Peyer's patch (tissue), 4 donors: Measurements from ENCODE around the gene SLC1A3. TPM values are rescaled to one million over a fixed set of nuclear protein-coding genes. Genes with fewer than 3 reads are reported as not detected.
"Not testable (repeated sequence)": the region's sequence is repeated elsewhere in the genome, so short reads cannot be mapped to it uniquely, and the experiment has no call there.

Experiments
- DNase-seq, 3 donors: peaks; one replicate each; pipeline ENCODE4 v3.0.0-alpha.2; 2017 to 2019
- H3K27ac ChIP-seq, 4 donors: fragments of 200-600 bp; sonication (generic); one replicate each; pipeline ENCODE4 v1.5.1; 2016 to 2019
- H3K27me3 ChIP-seq, 2 donors: fragments of 200-600 bp; sonication (generic); one replicate each; pipeline ENCODE4 v1.5.1; 2019
- H3K36me3 ChIP-seq, 3 donors: fragments of 200-600 bp; sonication (generic); one replicate each; pipeline ENCODE4 v1.5.1; 2016 to 2019
- H3K4me1 ChIP-seq, 4 donors: fragments of 200-600 bp; sonication (generic); one replicate each; pipeline ENCODE4 v1.5.1; 2016 to 2019
- H3K4me3 ChIP-seq, 4 donors: fragments of 200-600 bp; sonication (generic); 1 replicate in 3 of 4; 2 replicates in 1 of 4; pipeline ENCODE4 v1.5.1; 2016 to 2019; ENCODE audit warnings: mild to moderate bottlenecking in 1 of 4
- H3K9me3 ChIP-seq, 4 donors: fragments of 200-600 bp; sonication (generic); one replicate each; pipeline ENCODE4 v1.5.1; 2016 to 2019; ENCODE audit warnings: mild to moderate bottlenecking in 1 of 4
- POLR2A ChIP-seq, 2 donors: fragments of 450-650 bp; IDR thresholded peaks; one replicate each; pipeline ENCODE4 v1.5.1; 2017; ENCODE audit warnings: antibody characterized with exemption in 2 of 2, mild to moderate bottlenecking in 2 of 2, moderate library complexity in 2 of 2
- total RNA-seq, 4 donors: library from RNA; depleted of rRNA; stranded (reverse); fragments of >200 nt; gene quantifications; one replicate each; pipeline ENCODE4 v1.1.0, GENCODE V29; 2016
- TF ChIP-seq, protein P1 (sequence below), 6 experiments: fragments of 450-650 bp in 4 of 6; fragments of 200-600 bp in 2 of 6; sonication (generic) in 1 of 6; IDR thresholded peaks; one replicate each; pipeline ENCODE4 v1.5.1; 2017 to 2019; ENCODE audit warnings: antibody characterized with exemption in 6 of 6, mild to moderate bottlenecking in 3 of 6, moderate library complexity in 1 of 6

Gene SLC1A3
- total RNA-seq, 4 donors from 2014 or later = 0.95 to 7.4 (median 3.0) TPM

- H3K4me3 ChIP-seq = no peak overlapping the region
- no peak for DNase-seq
- no peak overlapping the region for H3K27ac ChIP-seq
- no peak for TF ChIP-seq POLR2A (IDR thresholded peaks at IDR 0.05)
- TF ChIP-seq, protein P1, sequence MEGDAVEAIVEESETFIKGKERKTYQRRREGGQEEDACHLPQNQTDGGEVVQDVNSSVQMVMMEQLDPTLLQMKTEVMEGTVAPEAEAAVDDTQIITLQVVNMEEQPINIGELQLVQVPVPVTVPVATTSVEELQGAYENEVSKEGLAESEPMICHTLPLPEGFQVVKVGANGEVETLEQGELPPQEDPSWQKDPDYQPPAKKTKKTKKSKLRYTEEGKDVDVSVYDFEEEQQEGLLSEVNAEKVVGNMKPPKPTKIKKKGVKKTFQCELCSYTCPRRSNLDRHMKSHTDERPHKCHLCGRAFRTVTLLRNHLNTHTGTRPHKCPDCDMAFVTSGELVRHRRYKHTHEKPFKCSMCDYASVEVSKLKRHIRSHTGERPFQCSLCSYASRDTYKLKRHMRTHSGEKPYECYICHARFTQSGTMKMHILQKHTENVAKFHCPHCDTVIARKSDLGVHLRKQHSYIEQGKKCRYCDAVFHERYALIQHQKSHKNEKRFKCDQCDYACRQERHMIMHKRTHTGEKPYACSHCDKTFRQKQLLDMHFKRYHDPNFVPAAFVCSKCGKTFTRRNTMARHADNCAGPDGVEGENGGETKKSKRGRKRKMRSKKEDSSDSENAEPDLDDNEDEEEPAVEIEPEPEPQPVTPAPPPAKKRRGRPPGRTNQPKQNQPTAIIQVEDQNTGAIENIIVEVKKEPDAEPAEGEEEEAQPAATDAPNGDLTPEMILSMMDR (IDR thresholded peaks at IDR 0.05) = no peak
- no peaks in the 10 kb centered on the region for H3K9me3 ChIP-seq
- H3K36me3 ChIP-seq = no peaks in the 10 kb centered on the region
- H3K4me1 ChIP-seq = no peaks in the 10 kb centered on the region
- H3K27me3 ChIP-seq = no peaks in the 10 kb centered on the region
Measured at GRCh38 chr5:36643162-36643561, 36.8 kb downstream of the SLC1A3 start.

GRCh38 chr5:36643841-36644240, 37.4 kb downstream of the SLC1A3 start:
- not testable (repeated sequence) for H3K36me3 ChIP-seq, H3K27me3 ChIP-seq, H3K4me1 ChIP-seq, H3K27ac ChIP-seq, H3K4me3 ChIP-seq, DNase-seq, H3K9me3 ChIP-seq

DNA sequence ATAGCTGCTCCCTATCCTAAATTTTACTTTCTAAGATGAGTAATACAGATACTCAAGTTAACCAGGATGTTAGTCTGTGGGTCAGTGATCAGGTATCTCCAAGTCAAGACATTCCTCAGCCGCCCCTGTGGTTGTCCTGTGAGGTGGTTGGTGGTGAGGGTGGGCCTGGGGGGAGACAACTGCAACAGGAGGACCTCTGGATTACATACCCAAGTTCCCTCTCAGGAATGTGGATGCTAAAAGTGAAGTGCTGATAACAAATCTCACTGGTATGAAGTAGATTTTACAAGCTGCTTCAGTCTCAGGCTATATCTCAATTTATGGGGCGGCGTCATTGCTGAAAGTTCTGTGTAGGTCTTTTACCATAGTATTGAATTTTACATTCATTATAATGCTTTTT, 38.3 kb downstream of the SLC1A3 start:
- Histone ChIP-seq H3K27ac (no peak overlapping the region), H3K36me3 (no peaks in the 10 kb centered on the region), H3K4me3 (no peak overlapping the region), H3K9me3 (no peaks in the 10 kb centered on the region), H3K27me3 (no peaks in the 10 kb centered on the region), H3K4me1 (no peaks in the 10 kb centered on the region)
- no peak for DNase-seq
- no peak for TF ChIP-seq POLR2A (IDR thresholded peaks at IDR 0.05)
- TF ChIP-seq, protein P1 (IDR thresholded peaks at IDR 0.05) = no peak

- no peaks in the 10 kb centered on the region for H3K9me3 ChIP-seq
- no peaks in the 10 kb centered on the region for H3K27me3 ChIP-seq
- H3K27ac ChIP-seq = no peak overlapping the region
- no peak for DNase-seq
- H3K4me3 ChIP-seq = no peak overlapping the region
- no peaks in the 10 kb centered on the region for H3K36me3 ChIP-seq
- TF ChIP-seq, protein P1 (IDR thresholded peaks at IDR 0.05) = no peak
- TF ChIP-seq POLR2A (IDR thresholded peaks at IDR 0.05) = no peak
- H3K4me1 ChIP-seq = no peaks in the 10 kb centered on the region
Measured at GRCh38 chr5:36646100-36646499, 39.7 kb downstream of the SLC1A3 start.

- Histone ChIP-seq H3K27ac (no peak overlapping the region), H3K27me3 (no peaks in the 10 kb centered on the region), H3K4me1 (no peaks in the 10 kb centered on the region), H3K4me3 (no peak overlapping the region), H3K36me3 (no peaks in the 10 kb centered on the region), H3K9me3 (no peaks in the 10 kb centered on the region)
- TF ChIP-seq, protein P1 (IDR thresholded peaks at IDR 0.05) = no peak
- TF ChIP-seq POLR2A (IDR thresholded peaks at IDR 0.05) = no peak
- DNase-seq = no peak
Measured at GRCh38 chr5:36646507-36647023, 40.2 kb downstream of the SLC1A3 start.

GRCh38 chr5:36647046-36647445, 40.6 kb downstream of the SLC1A3 start:
- DNase-seq = no peak
- Histone ChIP-seq H3K4me1 (no peaks in the 10 kb centered on the region), H3K27me3 (no peaks in the 10 kb centered on the region), H3K27ac (no peak overlapping the region), H3K4me3 (no peak overlapping the region), H3K9me3 (no peaks in the 10 kb centered on the region), H3K36me3 (no peaks in the 10 kb centered on the region)
- no peak for TF ChIP-seq POLR2A (IDR thresholded peaks at IDR 0.05)
- TF ChIP-seq, protein P1 (IDR thresholded peaks at IDR 0.05) = no peak
